Parathyroid adenoma (tissue), 2 donors: Measurements from ENCODE around the gene GCC1.

Experiments used
- H2AFZ ChIP-seq: fragments of 300-600 bp; sonication (generic); one replicate; pipeline ENCODE4 v1.7.0; 2017; ENCODE audit warnings: antibody characterized with exemption, mild to moderate bottlenecking
- H3K27ac ChIP-seq: fragments of 300-600 bp; sonication (generic); one replicate; pipeline ENCODE4 v1.7.0; 2017
- H3K27me3 ChIP-seq: fragments of 300-600 bp; sonication (generic); one replicate; pipeline ENCODE4 v1.7.0; 2017; ENCODE audit warnings: low read length; ENCODE audit not compliant: control insufficient read depth, insufficient read depth
- H3K36me3 ChIP-seq: fragments of 300-600 bp; sonication (generic); one replicate; pipeline ENCODE4 v1.7.0; 2017; ENCODE audit warnings: low read length; ENCODE audit not compliant: control insufficient read depth, insufficient read depth
- H3K4me1 ChIP-seq: fragments of 300-600 bp; sonication (generic); one replicate; pipeline ENCODE4 v1.7.0; 2017; ENCODE audit warnings: control low read depth
- H3K4me2 ChIP-seq: fragments of 300-600 bp; sonication (generic); one replicate; pipeline ENCODE4 v1.7.0; 2017; ENCODE audit warnings: low read length
- H3K4me3 ChIP-seq: fragments of 300-600 bp; sonication (generic); one replicate; pipeline ENCODE4 v1.7.0; 2017; ENCODE audit warnings: low read depth, low read length
- H3K79me2 ChIP-seq: fragments of 300-600 bp; sonication (generic); one replicate; pipeline ENCODE4 v1.7.0; 2017; ENCODE audit warnings: control low read depth
- H3K9ac ChIP-seq: fragments of 300-600 bp; sonication (generic); one replicate; pipeline ENCODE4 v1.7.0; 2017; ENCODE audit warnings: mild to moderate bottlenecking
- H3K9me3 ChIP-seq: fragments of 300-600 bp; sonication (generic); one replicate; pipeline ENCODE4 v1.7.0; 2017; ENCODE audit warnings: low read length; ENCODE audit not compliant: control insufficient read depth
- CTCF ChIP-seq: fragments of 300-600 bp; sonication (generic); IDR thresholded peaks from one replicate; pipeline ENCODE4 v1.7.0; 2017; ENCODE audit warnings: antibody characterized with exemption, mild to moderate bottlenecking
- donor health status: primary hyperparathyroidism.

Gene GCC1

GRCh38 chr7:127600885-127601284 lies 15.5 kb upstream of the GCC1 start:
- no peak overlapping the region for H3K4me2 ChIP-seq
- H3K9ac ChIP-seq = no peak overlapping the region
- H3K4me1 ChIP-seq = no peaks in the 10 kb centered on the region
- no peak for TF ChIP-seq CTCF
- no peak overlapping the region for H3K4me3 ChIP-seq
- no peaks in the 10 kb centered on the region for H3K9me3 ChIP-seq
- H3K27ac ChIP-seq = no peak overlapping the region
- no peaks in the 10 kb centered on the region for H3K27me3 ChIP-seq
- H3K36me3 ChIP-seq = no peaks in the 10 kb centered on the region
- H3K79me2 ChIP-seq = no peaks in the 10 kb centered on the region
- H2AFZ ChIP-seq = no peak overlapping the region

- no peaks in the 10 kb centered on the region for H3K79me2 ChIP-seq
- H3K27me3 ChIP-seq = no peaks in the 10 kb centered on the region
- H3K4me1 ChIP-seq = no peaks in the 10 kb centered on the region
- no peaks in the 10 kb centered on the region for H3K36me3 ChIP-seq
- no peak overlapping the region for H3K4me2 ChIP-seq
- H3K27ac ChIP-seq = no peak overlapping the region
- no peaks in the 10 kb centered on the region for H3K9me3 ChIP-seq
- H3K4me3 ChIP-seq = no peak overlapping the region
- no peak overlapping the region for H2AFZ ChIP-seq
- no peak for TF ChIP-seq CTCF
- no peak overlapping the region for H3K9ac ChIP-seq
These were observed 12.9 kb upstream of the GCC1 start for GRCh38 chr7:127598318-127598717.

GRCh38 chr7:127595737-127596136 lies 10.3 kb upstream of the GCC1 start:
- H3K4me1 ChIP-seq = no peaks in the 10 kb centered on the region
- no peak overlapping the region for H2AFZ ChIP-seq
- no peak overlapping the region for H3K4me2 ChIP-seq
- no peak overlapping the region for H3K27ac ChIP-seq
- H3K79me2 ChIP-seq = no peaks in the 10 kb centered on the region
- no peaks in the 10 kb centered on the region for H3K36me3 ChIP-seq
- H3K4me3 ChIP-seq = no peak overlapping the region
- H3K9me3 ChIP-seq = no peaks in the 10 kb centered on the region
- H3K27me3 ChIP-seq = no peaks in the 10 kb centered on the region
- H3K9ac ChIP-seq = no peak overlapping the region
- TF ChIP-seq CTCF = no peak

GRCh38 chr7:127594490-127594889 lies 9.1 kb upstream of the GCC1 start:
- H3K4me2 ChIP-seq = no peak overlapping the region
- no peak for TF ChIP-seq CTCF
- no peaks in the 10 kb centered on the region for H3K27me3 ChIP-seq
- no peaks in the 10 kb centered on the region for H3K36me3 ChIP-seq
- no peak overlapping the region for H3K4me3 ChIP-seq
- H3K4me1 ChIP-seq = no peaks in the 10 kb centered on the region
- H3K9me3 ChIP-seq = no peaks in the 10 kb centered on the region
- H2AFZ ChIP-seq = no peak overlapping the region
- H3K9ac ChIP-seq = no peak overlapping the region
- H3K79me2 ChIP-seq = no peaks in the 10 kb centered on the region
- H3K27ac ChIP-seq = no peak overlapping the region

- H3K36me3 ChIP-seq = no peaks in the 10 kb centered on the region
- H2AFZ ChIP-seq = no peak overlapping the region
- no peak overlapping the region for H3K4me3 ChIP-seq
- H3K27ac ChIP-seq = no peak overlapping the region
- no peak for TF ChIP-seq CTCF
- no peaks in the 10 kb centered on the region for H3K27me3 ChIP-seq
- no peaks in the 10 kb centered on the region for H3K9me3 ChIP-seq
- no peaks in the 10 kb centered on the region for H3K79me2 ChIP-seq
- no peak overlapping the region for H3K9ac ChIP-seq
- no peaks in the 10 kb centered on the region for H3K4me1 ChIP-seq
- no peak overlapping the region for H3K4me2 ChIP-seq
These were observed 7.2 kb upstream of the GCC1 start for GRCh38 chr7:127592550-127592949.
